Measurements from ENCODE around the gene HIF1AN.

HIF1AN gene

GRCh38 chr10:100502926-100503494 is 32.7 kb upstream of the HIF1AN start:
- H3K4me3 ChIP-seq (replicated peaks; ENCODE audit: low read depth, low read length) = no peak overlapping the region
- TF ChIP-seq, protein P1, sequence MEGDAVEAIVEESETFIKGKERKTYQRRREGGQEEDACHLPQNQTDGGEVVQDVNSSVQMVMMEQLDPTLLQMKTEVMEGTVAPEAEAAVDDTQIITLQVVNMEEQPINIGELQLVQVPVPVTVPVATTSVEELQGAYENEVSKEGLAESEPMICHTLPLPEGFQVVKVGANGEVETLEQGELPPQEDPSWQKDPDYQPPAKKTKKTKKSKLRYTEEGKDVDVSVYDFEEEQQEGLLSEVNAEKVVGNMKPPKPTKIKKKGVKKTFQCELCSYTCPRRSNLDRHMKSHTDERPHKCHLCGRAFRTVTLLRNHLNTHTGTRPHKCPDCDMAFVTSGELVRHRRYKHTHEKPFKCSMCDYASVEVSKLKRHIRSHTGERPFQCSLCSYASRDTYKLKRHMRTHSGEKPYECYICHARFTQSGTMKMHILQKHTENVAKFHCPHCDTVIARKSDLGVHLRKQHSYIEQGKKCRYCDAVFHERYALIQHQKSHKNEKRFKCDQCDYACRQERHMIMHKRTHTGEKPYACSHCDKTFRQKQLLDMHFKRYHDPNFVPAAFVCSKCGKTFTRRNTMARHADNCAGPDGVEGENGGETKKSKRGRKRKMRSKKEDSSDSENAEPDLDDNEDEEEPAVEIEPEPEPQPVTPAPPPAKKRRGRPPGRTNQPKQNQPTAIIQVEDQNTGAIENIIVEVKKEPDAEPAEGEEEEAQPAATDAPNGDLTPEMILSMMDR (IDR thresholded peaks at IDR 0.05; ENCODE audit: low read length, missing control alignments) = no peak
- DNase-seq (ENCODE audit: low read depth) = no peak

GRCh38 chr10:100504096-100504495 is 31.6 kb upstream of the HIF1AN start:
- TF ChIP-seq, protein P1 (IDR thresholded peaks at IDR 0.05; ENCODE audit: low read length, missing control alignments) = no peak
- DNase-seq (ENCODE audit: low read depth) = no peak
- no peak overlapping the region for H3K4me3 ChIP-seq (replicated peaks; ENCODE audit: low read depth, low read length)

DNA sequence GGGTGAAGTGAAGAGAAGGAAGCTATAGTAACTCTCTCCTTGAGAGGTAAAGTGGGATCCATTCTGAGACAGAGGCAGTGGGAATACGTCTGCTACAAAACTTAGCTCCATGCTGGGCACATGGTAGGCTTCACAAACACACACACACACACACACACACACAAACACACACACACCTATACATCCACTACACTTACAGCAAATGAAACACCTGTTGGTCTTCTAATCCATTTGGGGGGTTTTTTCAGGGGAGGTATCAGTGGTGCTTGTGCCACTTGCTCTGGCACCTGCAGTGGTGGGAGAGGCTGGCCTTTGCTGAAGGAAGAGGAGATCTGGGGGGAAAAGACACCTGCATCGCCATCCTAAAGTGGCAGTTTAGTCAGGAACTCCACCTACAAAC is 30.6 kb upstream of the HIF1AN start:
- TF ChIP-seq, protein P1 (IDR thresholded peaks at IDR 0.05; ENCODE audit: low read length, missing control alignments) = no peak
- no peak for DNase-seq (ENCODE audit: low read depth)
- H3K4me3 ChIP-seq (replicated peaks; ENCODE audit: low read depth, low read length) = no peak overlapping the region

GRCh38 chr10:100506596-100507356 is 29.0 kb upstream of the HIF1AN start:
- no peak for DNase-seq (ENCODE audit: low read depth)
- H3K4me3 ChIP-seq (replicated peaks; ENCODE audit: low read depth, low read length) = no peak overlapping the region
- TF ChIP-seq, protein P1 (IDR thresholded peaks at IDR 0.05; ENCODE audit: low read length, missing control alignments) = no peak

- TF ChIP-seq, protein P1 (IDR thresholded peaks at IDR 0.05; ENCODE audit: low read length, missing control alignments) = no peak
- H3K4me3 ChIP-seq (replicated peaks; ENCODE audit: low read depth, low read length) = no peak overlapping the region
- no peak for DNase-seq (ENCODE audit: low read depth)
These were observed 28.4 kb upstream of the HIF1AN start for GRCh38 chr10:100507357-100507732.

- TF ChIP-seq, protein P1 (IDR thresholded peaks at IDR 0.05; ENCODE audit: low read length, missing control alignments) = no peak
- no peak overlapping the region for H3K4me3 ChIP-seq (replicated peaks; ENCODE audit: low read depth, low read length)
- no peak for DNase-seq (ENCODE audit: low read depth)
These were observed 27.5 kb upstream of the HIF1AN start for GRCh38 chr10:100508266-100508665.
